Right lobe of liver (tissue), 4 donors: ENCODE measurements around the gene KRT83.

Experiments used
- CTCF ChIP-seq, 4 donors: fragments of 200-600 bp in 3 of 4; fragments of 450-650 bp in 1 of 4; IDR thresholded peaks; one replicate each; pipeline versions ENCODE4 v1.5.1 to v1.8.0; 2016 to 2022; ENCODE audit warnings: antibody characterized with exemption in 4 of 4, mild to moderate bottlenecking in 2 of 4
- POLR2A ChIP-seq: fragments of 450-650 bp; IDR thresholded peaks from one replicate; pipeline ENCODE4 v1.6.1; 2017; ENCODE audit warnings: antibody characterized with exemption, mild to moderate bottlenecking
- donor health status: DM: no; HTN: no; CAD: no.
- donor health status: DM: no; HTN: no; CAD: no.
- donor health status: DM: no; HTN: yes; CAD: no.

GRCh38 chr12:52323416-52324152, 2.4 kb upstream of the KRT83 start:
- TF ChIP-seq CTCF (IDR thresholded peaks at IDR 0.05) = no peak
- TF ChIP-seq POLR2A = no peak
